Pons (tissue), 1 donor: ENCODE data around the gene LAMB2.

ENCODE experiments used
- DNase-seq: peaks from one replicate; pipeline ENCODE4 v3.0.0-alpha.2; 2016; ENCODE audit warnings: low spot score

LAMB2 gene

DNA sequence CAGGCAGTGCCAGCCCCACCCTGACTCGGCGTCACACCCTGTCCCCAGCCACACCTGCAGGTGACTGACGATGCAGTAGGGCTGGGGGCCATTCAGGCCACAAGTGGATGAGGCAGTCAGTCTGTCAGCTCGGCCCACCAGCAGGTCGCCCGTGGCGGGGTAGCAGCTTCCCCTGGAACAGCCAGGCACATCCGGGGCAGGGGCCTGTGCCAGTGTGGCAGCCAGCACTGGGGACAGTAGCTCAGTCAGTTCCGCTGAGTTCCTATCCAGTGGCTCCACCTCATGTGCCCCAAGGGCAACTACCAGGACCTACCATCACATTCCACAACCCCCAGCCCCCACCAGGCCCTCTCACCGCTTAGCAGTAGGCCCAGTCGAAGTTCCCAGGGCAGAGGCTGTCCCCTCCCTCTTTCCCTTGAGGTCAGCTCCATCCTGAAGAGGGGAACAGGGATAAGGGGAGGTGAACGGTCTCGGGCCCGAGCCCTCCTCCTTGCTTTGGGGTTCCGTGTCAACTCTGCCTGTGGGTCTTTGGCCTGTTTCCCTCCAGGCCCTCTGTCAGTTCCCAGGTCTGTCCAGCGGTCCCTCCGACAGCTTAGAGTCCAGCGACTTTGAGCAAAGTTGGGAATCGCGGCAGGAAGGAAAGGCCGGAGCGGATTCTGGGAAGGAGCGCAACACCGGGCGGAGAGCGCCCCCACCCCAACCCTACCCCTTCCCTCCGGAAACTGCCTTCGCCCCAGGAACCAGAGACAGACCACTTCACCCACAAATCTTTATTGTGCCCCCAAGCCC is at the start of gene LAMB2:
Gene LAMB2, minus strand, starts transcription at position 614 of the 789 bp plus-strand sequence. Its CDS starts 183 bp downstream, at position 431.
- peak; percentile 32 for DNase-seq

DNA sequence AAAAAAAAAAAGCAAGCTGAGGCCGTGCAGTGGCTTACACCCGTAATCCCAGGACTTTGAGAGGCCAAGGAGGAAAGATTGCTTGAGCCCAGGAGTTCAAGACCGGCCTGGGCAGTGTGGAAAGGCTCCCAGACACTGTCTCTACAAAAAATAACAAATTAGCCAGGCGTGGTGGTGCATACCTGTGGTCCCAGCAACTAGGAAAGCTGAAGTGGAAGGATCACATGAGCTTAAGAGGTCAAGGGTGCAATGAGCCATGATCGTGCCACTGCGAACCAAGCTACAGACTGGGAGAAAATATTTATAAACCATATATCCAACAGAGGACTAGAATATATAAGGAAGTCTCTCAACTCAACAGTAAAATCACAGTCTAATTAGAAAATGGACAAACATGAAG is 48.5 kb upstream of the LAMB2 start:
- DNase-seq, result no peak

DNA sequence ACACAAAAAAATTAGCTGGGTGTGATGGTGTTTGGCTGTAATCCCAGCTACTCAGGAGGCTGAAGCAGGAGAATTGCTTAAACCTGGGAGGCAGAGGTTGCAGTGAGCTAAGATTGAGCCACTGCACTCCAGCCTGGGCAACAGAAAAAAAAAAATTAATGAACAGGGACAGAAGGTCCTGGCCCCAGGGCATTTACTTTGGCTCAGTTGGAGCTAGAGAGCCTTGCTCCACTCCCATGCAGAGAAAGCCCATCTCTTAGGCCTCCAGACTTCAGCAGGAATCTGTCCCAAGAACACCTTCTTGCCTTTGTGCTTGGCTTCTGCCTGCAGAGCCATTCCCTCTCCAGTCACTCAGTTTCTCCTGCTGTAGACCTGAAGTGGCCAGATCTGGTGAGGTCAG is 47.3 kb upstream of the LAMB2 start:
- DNase-seq, result no peak

DNA sequence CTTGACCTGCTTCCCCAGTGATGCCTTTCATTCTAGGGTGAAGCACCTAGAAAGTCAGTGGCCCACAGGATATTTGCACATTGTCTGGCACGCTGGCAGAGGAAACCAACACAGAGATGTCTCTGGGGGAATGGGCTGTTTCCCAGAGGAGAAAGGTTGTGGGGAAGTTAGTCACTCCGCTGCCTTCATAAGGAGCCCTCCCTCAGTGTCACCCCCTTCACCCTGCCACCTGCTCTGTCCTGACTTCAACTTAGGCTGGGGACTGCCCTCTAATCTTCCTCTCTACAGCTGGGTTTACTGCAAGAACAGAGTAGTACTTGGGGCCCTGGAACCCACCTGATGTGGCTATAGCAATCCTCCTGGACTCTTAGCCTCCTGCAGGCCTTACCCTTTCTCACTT is 44.2 kb upstream of the LAMB2 start:
- DNase-seq, result no peak

DNA sequence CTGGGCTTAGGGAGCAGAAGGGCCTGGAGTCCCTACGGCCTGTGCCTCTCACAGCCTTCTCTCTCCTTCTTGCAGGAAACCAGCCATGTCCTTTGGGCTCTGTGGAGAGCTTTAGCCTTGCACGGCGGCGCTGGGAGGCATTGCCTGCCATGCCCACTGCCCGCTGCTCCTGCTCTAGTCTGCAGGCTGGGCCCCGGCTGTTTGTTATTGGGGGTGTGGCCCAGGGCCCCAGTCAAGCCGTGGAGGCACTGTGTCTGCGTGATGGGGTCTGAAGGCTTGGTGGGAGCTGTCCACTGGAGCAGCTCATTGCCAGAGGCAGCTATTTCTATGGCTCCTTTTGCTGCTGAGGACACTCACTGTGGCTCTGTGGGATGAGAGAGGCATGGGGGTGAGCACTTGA is 42.7 kb upstream of the LAMB2 start:
- DNase-seq, result no peak

DNA sequence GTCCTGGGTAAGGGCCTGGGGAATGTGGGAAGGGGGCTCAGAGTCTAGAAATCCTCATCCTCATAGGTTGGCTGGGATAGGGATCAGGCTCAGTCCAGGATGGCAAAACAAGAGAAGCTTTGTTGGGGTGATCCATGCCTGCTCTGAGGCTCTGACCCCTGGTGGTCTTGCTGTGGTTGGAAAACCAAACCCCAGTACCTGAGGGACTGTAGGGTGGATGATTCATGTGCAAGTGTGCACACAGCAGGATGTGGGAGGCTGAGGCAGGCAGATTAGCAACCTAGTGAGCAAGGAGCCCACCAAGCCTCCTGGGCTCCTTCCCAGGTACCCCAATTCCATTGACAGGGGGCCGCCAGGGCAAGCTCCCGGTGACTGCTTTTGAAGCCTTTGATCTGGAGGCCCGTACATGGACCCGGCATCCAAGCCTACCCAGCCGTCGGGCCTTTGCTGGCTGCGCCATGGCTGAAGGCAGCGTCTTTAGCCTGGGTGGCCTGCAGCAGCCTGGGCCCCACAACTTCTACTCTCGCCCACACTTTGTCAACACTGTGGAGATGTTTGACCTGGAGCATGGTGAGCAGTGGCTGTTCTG is 41.6 kb upstream of the LAMB2 start:
- no peak for DNase-seq

DNA sequence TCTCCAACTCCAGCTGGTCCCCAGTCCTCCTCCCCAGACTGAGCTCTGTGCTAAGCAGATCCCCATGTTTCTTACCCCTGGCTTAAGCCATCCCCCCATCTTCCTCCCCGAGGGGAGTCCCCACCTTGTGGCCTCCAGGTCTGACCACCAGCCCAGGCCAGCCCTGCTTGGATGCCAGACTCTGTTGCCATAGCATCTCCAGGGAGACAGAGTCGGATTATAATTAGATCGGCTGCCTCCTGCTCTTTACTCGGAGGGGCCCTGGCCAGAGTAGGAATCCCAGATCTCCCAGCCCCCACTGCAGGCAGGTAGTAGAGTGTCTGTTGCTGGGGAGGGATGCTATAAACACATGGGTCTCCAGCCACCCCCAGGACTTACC is 40.9 kb upstream of the LAMB2 start:
- DNase-seq, result no peak

DNA sequence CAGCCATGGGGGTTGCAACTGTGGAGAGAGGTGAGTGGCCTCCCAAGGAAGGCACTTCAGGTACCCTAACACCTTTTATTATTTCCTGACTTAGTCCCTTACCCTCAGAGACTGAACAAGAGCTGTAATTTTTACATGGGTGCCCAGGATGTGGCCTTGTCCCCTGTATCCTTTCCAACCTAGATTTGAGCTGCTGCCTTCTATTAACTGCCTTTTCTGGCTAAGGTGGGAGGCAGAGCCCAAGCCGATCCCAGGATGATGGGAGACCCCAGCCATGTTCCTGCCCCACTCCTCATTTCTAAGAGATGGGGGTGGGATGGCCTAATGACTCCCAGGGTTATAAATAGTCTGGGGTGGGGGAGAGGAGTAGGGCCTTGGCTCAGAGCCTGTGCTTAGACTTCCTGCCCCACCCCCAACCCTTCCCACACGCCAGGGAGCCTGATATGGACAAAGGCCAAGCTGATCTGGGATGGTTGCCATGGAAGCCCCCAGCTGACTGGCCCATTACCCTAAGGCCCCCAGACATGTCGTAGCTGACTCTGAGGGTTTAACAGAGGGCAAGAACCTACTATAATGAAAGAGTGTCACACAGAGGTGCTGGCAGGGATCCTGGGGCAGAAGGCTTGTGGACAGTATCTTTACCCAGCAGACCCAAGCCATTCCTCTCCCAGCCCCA is 40.4 kb upstream of the LAMB2 start:
- DNase-seq, result no peak

DNA sequence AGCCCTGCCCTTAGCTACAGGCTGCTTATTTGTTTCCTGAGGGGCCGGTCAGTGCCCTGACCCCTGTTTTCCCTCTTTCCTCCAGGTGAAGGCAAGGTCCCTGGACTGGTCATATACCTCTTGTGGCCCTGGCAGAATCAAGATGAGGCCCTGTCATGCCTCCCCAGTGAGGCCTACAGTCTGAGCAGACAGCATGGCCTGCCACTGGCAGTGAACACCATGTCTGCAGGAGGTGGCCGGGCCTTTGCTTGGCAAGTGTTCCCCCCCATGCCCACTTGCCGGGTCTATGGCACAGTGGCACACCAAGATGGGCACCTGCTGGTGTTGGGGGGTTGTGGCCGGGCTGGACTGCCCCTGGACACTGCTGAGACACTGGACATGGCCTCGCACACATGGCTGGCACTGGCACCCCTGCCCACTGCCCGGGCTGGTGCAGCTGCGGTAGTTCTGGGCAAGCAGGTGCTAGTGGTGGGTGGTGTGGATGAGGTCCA is 39.7 kb upstream of the LAMB2 start:
- DNase-seq, result no peak

DNA sequence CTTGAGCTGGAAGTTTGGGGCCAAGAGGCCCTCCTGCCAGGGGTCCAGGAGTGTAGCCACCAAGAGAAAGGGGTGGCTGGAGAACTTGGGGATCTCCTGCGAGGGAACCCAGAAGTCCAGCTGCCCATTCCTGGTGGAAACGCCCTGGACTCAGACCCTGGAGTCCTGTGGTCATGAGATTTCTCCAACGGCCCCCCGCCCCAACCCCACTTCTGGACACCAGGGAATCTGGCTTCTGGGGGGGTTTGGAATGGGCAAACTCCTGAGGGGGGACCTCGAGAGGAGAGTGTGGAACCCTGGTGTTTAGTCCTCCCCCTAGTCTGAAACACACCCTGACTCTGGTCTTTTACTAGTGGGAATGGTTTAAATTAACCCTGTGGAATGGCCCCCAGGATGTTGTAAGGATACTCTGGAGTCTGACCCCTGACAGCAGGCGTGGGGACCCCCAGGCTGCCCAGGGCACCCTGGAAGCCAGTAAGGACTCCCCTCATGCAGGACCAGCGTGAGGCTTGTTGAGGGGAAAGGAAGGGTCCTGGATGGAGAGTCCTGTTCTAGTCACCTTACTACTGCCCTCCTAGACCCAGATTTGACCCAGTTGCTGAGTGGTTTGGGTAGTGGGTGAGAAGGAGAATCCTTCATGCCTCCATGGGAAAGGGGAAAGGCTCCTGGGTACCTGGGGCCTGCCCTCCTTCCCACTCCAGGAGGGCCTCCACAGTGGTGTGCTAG is 39.1 kb upstream of the LAMB2 start:
- DNase-seq, result no peak

DNA sequence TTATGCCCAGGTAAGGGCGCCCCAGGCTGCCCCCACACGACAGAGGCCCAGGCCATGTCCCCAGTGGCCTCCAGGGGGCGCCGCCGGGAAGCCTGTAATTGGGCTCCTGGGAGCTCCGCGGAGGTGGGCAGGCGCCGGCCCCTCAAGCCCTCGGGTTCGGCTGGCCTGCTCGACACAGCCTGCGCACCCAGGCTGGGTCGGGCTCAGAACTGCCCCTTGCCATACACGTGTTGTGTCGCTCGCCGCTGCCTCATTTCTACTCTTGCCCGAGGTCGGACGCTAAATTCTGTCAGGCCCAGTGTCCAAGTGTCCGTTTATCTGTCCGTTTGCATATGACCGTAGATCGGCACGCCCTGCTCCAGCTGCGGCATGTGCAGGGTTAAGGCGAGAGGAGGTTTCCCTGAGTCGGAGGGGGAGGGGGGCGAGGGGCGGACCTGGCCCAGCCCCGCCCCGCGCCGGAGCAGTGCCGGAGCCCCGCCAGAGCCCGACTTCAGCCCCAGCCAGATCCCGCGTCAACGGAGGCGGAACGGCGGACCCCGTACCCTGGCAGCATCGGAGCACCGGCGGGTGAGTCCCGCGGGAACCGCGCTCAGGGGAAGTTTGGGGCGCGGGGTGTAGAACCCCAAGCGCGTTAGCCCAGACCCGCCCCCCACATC is 38.4 kb upstream of the LAMB2 start, which contains the start of gene KLHDC8B:
Gene KLHDC8B, plus strand, starts transcription at position 480 of the 656 bp plus-strand sequence. CDS start 1,172 bp downstream, outside the sequence.
- peak; percentile 41 for DNase-seq

DNA sequence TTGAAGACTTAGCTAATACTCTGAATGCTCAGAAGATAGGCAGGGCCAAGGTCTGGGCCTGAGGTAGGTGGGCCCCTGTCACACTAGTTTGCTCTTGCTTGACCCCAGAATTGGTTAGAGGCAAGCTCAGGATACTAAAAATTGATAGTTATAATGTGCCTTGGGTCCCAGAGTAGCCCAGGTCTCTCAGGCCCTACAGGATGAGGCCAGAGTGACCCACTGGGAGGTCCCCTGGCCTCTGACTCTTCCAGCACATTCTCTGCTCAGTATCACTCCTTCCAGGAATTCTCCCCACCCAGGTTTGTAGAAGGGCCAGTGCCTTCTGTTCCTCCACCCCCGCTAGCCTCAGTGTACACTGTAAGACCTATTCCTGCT is 37.9 kb upstream of the LAMB2 start:
- DNase-seq, result no peak

DNA sequence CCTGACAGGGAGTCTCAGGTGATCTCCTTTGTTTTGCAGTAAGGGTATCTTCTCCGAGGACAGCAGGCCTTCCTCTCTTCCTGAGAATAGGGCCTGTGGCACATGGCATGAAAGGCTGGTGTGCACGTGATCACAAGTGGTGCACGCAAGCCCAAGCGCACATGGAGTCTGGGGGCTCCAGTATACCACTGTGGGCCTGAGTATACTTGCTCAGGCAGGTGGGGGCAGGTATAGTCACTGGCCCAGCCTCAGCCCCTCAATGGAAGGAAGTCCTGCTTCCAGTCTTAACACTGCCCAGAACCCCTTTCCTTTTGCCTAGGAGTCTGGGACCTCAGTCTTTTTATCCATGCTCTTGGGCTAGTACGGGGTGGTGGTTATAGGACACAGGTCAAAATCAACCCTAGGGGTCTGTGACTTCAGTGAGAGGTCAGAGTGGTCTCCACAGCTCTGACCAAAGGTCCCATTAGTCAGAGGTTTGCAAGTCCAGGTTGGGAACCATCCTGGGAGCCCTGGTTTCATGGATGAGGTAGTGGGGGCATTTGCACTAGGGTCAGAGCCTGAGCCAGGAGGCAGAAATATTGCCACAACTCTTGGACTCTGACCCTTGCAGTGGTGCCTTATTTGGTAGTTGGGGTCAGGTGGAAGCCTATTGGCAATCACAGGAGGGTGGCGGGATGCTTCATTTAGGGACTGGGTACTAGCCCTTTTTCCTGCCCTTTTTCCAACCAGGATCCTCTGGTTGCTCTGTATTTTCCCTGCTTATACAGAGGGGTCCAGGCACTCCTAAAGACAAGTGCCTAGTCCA is 34.1 kb upstream of the LAMB2 start:
- DNase-seq, result no peak

DNA sequence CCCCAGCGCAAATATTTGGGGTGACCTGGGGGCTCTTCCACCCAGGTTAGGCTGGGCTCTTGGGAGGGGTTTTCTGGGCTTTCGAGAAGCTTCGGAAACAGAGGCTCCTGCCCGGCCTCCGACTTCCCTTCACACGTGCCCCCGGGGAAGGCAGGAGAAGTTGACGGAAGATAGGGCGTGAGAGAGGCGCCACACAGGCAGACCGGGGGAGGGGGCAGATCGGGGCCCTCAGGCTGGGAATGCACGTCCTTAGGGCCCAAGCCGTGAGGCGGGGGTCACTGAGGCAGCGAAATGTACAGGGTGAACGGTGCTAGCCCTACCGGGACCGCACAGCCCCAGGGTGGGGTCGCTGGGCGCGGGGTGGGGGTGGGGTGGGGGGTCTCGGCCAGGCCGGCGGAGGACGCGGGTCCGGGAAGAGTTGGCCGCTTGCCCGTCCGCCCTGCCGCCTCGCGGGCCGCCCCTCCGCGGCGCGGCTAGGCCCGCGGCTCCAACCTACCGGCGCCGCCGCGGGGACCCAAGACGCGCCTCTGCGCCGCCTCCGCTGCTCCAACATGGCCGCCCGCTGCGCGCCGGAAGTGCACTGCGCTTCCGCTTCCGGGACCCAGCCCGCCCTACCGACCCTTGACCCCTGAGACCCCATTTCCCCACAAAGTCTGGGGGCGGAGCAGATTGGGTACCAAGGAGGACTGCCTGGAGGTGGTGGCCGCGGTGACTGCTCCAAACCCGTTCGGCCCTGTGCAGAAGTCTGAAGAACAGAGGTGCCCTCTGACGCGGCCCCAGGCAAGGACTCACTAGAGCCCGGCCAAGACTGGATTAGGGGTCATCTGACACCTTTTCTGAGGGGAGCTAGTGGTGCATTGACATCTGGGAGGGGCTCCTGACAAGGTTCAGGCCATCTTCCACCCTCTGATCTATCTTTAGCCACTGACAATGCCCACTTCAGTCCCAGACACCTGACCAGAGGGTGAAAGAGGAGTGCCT is 33.2 kb upstream of the LAMB2 start, which contains the start of gene CCDC71:
Gene CCDC71, minus strand, starts transcription at position 561 of the 981 bp plus-strand sequence. CDS start 2,123 bp downstream, outside the sequence.
- peak; percentile 28 for DNase-seq

DNA sequence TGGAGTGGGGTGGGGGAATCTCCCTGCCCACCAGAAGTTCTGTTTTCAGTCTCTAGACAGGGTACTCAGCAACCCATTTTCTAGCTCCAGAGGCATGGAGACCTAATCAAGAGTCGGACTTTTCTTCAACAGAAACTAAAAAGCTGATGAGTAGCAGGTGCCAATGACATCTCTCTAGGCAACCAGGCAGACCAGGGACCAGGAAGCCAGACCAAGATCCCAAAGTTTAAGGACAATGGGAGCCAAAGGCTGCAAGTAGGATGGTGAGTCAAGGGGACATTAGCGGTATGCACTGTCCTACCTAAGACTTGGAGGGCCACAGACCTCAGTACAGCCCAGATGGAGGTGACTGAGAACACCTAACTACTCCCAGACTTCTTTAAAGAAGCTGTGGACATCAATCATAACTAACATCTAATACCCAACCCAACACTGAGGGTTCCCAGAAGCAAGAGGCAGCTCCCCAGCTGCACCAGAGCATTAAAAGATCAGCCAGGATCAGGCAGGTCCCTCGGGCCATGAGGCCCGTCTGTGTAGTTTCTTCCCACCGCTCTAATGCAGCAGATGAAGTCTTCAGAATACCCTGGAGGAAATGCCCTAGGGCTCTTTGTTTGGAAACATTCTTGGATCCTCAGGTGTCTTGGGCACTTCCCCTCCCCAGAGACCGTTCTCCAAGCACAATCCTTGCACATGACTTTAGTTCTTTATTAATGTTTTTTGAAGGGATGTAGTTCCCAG is 32.3 kb upstream of the LAMB2 start:
- no peak for DNase-seq

DNA sequence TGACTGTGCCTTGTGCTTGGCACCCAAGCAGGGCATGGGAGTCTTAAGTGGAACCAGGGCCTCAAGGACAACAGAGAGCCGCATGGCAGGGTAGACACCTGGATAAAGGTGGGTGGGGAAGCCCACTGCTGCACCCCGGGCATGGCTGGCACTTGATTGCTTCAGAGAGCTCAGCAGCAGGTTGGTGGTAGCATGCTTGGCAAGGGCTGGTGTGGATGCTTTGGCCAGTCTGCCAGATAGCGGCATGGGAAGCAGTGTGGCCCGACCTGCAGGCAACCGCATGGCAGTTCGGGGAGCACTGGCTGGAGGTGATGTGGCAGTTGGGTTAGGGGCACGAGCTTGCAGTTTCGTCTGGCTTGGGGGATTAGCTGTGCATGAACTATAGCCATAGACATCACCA is 30.8 kb upstream of the LAMB2 start:
- DNase-seq, result no peak

DNA sequence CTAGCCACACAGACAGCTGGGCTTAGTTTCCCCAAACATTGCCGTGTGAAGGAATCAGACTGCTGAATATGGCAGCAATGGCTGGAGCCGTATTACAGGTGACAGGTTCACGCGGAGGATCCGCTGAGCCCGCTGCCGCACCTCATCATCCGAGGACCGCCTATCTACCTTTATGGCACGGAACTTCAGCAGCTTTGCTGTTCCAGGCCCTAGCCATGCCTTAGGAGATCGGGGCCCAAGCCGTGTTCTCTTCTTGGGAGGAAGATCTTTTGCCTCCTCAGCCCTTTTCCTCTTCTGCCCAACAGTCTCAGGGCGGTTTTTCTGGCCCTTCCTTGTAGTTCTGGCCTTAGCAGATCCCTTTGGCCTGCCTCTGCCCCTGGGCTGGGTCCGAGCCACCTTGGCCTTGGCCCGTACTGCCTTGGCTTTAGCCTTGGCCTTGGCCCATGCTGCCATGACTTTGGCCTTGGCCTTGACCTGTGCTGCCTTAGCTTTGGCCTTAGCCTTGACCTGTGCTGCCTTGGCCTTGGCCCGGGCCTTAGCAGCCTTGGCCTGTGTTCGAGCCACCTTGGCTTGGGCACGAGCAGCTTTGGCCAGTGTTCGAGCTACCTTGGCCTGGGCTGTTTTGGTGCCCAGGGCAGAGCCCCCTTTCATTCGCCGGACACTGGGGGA is 30.0 kb upstream of the LAMB2 start:
- DNase-seq, result no peak

DNA sequence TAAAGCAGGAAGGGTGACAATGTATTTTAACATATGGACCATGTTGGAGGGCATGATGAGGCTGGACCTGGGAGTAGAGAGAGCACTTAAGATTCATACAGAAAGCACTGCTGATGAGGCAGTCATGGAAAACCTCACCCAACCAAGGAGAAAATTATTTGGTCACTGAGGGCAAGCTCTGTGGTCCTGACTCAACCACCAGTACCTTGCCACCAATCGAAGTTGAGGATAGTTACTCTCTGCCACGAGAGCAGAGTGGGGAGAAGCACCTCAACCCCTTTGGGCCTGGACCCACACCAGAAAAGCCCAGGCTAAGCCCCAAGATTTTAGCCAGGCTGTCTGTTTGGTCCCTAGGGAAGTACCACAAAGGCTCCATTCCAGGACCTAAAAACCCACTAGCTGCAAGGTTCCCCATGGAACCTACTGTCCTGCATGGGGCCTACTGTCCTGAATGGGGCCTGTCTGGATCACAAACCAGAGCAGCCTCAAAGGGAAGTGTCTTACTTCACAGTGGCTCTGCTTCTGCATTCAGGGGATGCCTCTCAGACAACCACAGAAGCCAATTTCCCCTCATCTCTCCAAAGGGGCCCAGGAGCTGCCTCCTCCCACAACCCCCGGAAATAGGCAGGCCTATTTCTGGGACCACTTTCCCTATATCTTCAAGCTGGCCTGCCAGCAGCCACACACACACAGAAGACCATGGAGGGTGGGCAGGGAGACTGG is 29.1 kb upstream of the LAMB2 start:
- DNase-seq, result peak; percentile 35
